NCI-H774 (cell line): ENCODE results near the gene RPP21.
"Not testable (repeated sequence)": the region's sequence is repeated elsewhere in the genome, so short reads cannot be mapped to it uniquely, and the experiment has no call there.

Source experiments
- DNase-seq: peaks from one replicate; lab custom pipeline; 2025; lab: John Stamatoyannopoulos, UW

Gene RPP21

DNA sequence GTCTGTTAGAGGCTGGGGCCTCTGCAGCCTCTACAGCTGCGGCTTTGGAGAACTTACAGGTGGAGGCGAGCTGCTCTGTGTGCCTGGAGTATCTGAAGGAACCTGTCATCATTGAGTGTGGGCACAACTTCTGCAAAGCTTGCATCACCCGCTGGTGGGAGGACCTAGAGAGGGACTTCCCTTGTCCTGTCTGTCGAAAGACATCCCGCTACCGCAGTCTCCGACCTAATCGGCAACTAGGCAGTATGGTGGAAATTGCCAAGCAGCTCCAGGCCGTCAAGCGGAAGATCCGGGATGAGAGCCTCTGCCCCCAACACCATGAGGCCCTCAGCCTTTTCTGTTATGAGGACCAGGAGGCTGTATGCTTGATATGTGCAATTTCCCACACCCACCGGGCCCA, 15.6 kb upstream of the RPP21 start:
- DNase-seq = no peak

DNA sequence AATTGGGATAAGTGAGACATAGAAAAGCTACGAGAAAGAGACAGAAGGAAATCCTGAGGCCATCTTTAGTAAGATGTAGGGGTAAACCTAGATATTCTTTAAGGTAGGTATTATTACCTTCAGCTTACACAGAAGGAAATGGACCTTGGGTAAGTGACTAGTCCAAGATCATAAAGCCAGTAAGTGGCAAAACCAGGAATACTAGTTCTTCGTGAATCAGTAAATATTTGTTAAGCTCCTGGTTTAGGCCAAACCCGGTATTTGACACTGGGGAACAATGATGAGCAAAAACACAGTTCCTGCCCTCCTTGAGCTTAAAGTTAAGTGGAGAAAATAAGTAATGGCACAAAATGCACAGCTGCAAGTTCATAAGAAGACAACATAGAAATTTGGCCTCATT, 13.0 kb upstream of the RPP21 start:
- DNase-seq = no peak

DNA sequence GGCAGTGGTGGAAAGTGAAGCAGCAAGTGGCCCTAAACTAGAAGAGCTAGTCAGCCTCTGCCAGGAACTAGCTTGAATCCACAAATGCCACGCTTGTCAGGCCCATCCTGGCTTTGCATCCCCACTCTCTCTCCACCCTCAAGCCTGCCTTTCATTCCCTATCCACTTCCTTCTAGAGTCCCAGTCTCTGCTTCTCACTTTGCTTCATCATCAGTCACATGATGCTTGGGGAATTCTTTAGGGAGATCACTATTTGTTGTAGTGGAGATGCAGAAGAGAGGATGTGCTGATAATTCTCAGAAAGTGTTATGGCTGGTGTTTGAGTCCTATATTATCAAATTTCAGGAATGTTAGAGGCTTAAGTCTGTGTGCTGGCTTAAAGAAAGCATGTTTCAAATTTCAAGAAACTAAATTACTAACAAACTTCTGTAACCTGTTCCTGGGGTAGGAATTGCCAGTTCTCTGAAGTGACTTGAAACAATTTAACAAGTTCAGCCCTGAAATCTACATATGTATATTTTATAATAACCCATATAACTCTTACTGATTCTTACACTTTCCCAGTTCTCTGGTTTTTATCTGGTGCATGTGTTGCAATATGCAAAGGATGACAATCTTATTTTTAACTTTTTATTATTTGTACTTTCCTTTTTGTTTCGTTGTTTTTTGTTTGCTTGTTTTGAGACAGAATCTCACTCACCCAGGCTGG, 10.7 kb upstream of the RPP21 start:
- DNase-seq = no peak

DNA sequence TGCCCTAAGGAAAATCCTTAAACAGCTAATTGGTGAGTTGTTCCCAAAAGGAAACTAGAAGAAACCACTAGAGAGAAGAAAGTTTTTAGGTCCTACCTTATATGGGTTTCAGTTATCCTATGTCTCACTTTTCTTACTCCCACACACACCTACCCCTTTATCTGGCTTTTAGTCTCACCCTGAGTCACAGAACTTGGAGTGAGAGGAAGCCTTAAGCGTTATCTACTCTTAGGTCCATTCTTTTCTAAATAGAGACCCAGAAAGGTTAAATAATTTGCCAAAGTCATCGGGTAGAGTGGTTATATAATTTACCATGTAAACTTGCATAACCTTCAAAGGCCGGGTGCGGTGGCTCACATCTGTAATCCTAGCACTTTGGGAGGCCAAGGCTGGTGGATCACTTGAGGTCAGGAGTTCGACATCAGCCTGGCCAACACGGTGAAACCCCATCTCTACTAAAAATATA, 4.3 kb upstream of the RPP21 start:
- no peak for DNase-seq

- no peak for DNase-seq
Observed at GRCh38 chr6:30341218-30341617, 3.7 kb upstream of the RPP21 start.

DNA sequence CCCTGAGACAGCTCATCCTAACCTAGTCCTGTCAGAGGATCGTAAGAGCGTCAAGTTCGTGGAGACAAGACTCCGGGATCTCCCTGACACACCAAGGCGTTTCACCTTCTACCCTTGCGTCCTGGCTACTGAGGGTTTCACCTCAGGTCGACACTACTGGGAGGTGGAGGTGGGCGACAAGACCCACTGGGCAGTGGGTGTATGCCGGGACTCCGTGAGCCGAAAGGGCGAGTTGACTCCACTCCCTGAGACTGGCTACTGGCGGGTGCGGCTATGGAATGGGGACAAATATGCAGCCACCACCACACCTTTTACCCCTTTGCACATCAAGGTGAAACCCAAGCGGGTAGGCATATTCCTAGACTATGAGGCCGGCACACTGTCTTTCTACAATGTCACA, 3.2 kb upstream of the RPP21 start:
- DNase-seq = no peak

- no peak for DNase-seq
Observed at GRCh38 chr6:30344191-30344867, 627 bp upstream of the RPP21 start.

DNA sequence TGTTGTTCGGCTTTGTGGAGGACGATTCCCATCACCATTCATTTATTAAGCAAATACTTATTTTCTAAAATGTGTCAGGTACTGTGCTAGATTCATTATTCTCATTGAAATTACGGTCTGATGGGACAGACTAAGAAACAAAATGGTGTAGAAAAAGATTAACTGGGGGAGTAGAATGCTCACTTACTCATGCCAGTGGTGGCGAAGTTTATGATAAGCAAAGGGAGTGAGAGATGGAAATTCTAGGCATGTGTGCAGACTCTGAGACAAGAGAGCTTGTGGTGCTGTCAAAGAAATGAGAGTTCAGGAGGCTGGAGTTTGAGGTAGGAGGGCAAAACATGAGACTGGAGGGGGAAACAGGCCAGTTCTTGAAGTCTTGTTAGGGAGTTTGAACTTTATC, 896 bp downstream of the RPP21 start:
- no peak for DNase-seq

GRCh38 chr6:30348957-30349356, 4.0 kb downstream of the RPP21 start:
- DNase-seq = no peak

- DNase-seq = no peak
Observed at GRCh38 chr6:30349421-30350177, 4.6 kb downstream of the RPP21 start.

- DNase-seq = no peak
Observed at GRCh38 chr6:30350524-30350923, 5.6 kb downstream of the RPP21 start.

DNA sequence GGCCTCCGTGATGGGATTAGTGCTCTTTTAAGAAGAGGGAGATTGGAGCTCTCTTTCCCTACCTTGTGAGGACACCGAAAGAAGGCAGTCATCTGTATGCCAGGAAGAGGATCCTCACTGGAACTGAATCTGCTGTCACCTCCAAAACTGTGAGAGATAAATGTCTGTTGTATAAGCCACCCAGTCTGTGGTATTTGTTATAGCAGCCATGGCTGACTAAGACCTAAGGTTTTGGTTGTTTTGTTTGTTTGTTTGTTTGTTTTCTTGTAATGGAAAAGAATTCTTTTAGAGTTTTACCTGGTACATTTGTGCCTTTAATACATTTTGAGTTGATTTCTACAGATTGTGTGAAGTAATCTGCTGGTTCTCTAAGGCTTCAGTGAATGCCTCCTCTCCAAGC, 7.6 kb downstream of the RPP21 start:
- no peak for DNase-seq

DNA sequence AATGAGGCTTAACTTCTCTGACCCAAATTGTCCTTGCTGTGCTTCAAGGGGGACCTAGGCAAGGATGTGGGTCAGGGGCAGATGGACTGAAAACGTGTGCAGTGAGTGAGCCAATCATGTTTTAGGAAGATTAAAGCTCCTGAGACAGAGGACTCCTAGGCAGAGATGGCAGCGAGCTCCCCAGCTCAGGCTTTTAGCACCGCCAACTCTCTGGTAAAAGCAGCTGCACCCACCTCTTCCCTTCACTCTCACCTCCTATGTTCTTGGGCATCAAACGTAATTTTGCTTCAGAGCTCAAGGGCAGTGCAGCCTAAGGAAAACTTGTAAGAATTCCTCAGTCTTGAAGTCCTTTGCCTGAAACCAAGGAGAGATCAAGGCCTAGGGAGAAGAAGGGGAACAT, 10.3 kb downstream of the RPP21 start:
- no peak for DNase-seq

DNA sequence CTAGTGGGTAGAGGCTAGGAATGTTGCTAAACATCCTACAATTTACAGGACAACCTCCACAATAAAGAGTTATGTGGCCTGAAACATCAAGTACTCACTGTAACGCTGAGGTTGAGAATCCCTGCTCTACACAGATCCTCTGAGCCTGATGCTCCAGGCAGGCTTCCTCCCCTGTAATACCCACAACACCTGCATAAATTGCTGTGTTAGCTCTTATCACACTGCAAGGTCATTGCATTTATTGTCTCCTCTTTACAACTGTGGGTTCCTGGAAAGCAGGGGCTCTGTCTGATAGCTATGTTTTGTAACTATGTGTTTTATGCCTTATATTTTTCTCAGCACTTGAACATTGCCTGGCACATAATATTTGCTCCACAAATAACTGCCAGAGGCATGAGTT, 11.6 kb downstream of the RPP21 start:
- DNase-seq = no peak

GRCh38 chr6:30357678-30358540, 13.0 kb downstream of the RPP21 start:
- peak; percentile 1 for DNase-seq

DNA sequence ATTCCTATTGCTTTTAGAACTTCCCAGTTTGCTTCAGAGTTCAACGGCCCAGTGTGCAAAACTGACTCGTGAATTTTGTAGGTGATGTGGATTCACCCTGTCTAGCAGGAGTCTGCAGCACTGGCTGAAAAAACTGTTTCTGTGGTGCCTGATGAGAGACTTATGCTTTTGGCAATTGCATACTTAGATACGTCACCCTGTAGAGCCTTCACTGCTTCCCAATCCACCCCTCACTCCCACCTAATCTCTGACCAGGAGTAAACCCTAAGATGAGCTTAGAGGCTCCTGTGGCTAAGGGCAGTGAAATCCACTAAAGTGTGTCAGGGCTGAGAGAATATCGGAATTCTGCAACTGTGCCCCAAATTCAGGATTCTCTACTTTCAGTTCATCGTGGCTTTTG, 14.3 kb downstream of the RPP21 start:
- DNase-seq = no peak

DNA sequence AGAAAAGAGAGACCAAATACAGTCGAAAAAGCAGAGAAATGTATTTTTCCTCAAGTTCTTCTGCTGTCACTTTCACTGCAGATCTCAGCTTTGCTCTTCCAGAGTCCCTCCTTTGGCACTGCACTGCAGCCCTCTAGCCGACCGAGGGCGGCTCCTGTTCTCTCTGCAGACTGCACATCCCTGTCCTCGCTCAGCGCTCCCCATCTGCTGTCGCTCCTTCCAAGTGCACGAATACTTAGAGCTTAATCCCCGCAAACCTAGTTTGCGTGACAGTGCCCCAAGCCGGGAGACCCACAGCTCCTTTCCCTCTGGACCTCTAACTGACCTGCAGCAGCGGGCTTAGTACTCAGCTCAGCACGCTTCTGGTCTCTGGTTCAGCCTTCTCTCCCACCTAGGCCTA, 15.2 kb downstream of the RPP21 start:
- DNase-seq = no peak

- no peak for DNase-seq
Observed at GRCh38 chr6:30361661-30362060, 16.7 kb downstream of the RPP21 start.

DNA sequence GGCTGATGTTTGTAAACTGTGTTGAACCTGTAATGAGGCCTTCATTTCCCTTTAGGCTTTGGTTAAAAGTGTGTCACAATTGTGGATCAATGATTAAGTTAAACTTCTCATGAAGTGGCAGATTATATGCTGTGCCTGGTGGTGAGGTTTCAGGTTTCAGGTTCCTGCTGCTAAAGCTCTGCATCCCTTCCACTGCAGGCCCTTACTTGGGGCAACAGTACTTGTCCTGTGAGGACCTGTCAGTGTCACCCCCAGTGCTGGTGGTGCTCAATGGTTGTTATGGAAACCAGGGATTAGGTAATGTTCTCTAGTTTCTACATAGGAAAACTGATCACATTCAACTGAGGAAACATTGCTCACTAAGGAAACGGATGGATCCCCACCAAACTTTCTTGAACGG, 18.5 kb downstream of the RPP21 start:
- no peak for DNase-seq

GRCh38 chr6:30364591-30364990, 19.6 kb downstream of the RPP21 start:
- no peak for DNase-seq

DNA sequence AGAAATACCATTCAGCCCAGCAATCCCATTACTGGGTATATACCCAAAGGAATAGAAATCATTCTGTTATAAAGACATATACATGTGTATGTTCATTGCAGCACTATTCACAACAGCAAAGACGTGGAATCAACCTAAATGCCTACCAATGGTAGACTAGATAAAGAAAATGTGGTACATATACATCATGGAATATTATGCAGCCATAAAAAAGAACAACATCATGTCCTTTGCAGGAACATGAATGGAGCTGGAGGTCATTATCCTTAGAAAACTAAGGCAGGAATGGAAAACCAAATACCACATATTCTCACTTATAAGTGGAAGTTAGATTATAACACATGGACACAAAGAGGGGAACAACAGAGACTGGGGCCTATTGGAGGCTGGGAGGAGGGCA, 24.3 kb downstream of the RPP21 start:
- DNase-seq = not testable (repeated sequence)

DNA sequence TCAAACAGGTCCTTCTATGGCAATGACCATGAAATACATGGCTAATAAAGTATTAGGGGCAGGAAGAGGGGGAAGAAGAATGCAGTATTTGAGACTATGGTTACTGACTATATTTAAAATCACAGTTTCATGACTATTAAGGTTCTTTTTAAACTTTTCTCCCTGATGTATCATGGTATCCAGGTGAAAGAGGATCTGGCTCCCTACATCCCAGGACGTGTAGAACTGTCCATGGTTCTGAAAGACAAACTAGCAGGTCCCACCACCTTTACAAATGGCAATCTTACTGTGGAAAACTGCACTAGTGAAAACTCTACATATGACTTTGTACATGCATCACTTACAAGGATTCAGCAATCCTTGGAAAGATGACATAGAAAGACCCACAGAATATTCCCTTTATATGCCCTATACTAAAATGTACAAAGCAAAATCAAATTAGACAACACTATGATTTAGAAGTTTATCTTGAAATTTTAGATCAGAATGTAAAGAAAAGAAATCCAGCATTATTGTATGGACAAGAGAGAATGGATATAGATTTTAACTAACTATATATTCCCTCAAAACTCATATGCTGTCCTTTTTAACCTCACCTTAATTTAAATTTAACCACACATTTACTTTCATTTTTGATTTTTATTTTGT, 33.5 kb downstream of the RPP21 start:
- DNase-seq = no peak
